HK-2 (cell line): ENCODE measurements around the gene SLC38A5.
A peak's percentile ranks its signal among the peaks of the same experiment; 100 is the strongest.
"Not testable (repeated sequence)": the region's sequence is repeated elsewhere in the genome, so short reads cannot be mapped to it uniquely, and the experiment has no call there.

Experiments used
- DNase-seq: peaks from one replicate; pipeline ENCODE4 v3.0.0-alpha.2; 2018; ENCODE audit not compliant: unreplicated experiment

Gene SLC38A5

GRCh38 chrX:48468693-48469691 is 1.1 kb downstream of the SLC38A5 start:
- DNase-seq, result no peak

GRCh38 chrX:48468247-48468671 is 1.8 kb downstream of the SLC38A5 start:
- DNase-seq, result no peak

GRCh38 chrX:48467281-48467761 is 2.7 kb downstream of the SLC38A5 start:
- DNase-seq, result no peak

GRCh38 chrX:48466696-48467095 is 3.4 kb downstream of the SLC38A5 start:
- DNase-seq, result no peak

GRCh38 chrX:48465336-48465933 is 4.6 kb downstream of the SLC38A5 start:
- DNase-seq, result peak; percentile 30

- DNase-seq, result no peak
These were observed 8.2 kb downstream of the SLC38A5 start for GRCh38 chrX:48461830-48462229.

GRCh38 chrX:48460606-48461005 is 9.5 kb downstream of the SLC38A5 start:
- no peak for DNase-seq

GRCh38 chrX:48460031-48460430 is 10.0 kb downstream of the SLC38A5 start:
- no peak for DNase-seq

GRCh38 chrX:48459483-48459882 is 10.6 kb downstream of the SLC38A5 start:
- DNase-seq, result no peak

- DNase-seq, result no peak
These were observed 11.3 kb downstream of the SLC38A5 start for GRCh38 chrX:48458711-48459110.

- no peak for DNase-seq
These were observed 13.3 kb downstream of the SLC38A5 start for GRCh38 chrX:48456628-48457331.

- DNase-seq, result no peak
These were observed 18.4 kb downstream of the SLC38A5 start for GRCh38 chrX:48451708-48452107.

- no peak for DNase-seq
These were observed 20.0 kb downstream of the SLC38A5 start for GRCh38 chrX:48450076-48450475.

- not testable (repeated sequence) for DNase-seq
These were observed 22.9 kb downstream of the SLC38A5 start for GRCh38 chrX:48447201-48447600.

GRCh38 chrX:48433713-48434112 is 36.3 kb downstream of the SLC38A5 start:
- DNase-seq, result not testable (repeated sequence)

GRCh38 chrX:48430166-48430565 is 39.9 kb downstream of the SLC38A5 start:
- DNase-seq, result not testable (repeated sequence)

- not testable (repeated sequence) for DNase-seq
These were observed 40.5 kb downstream of the SLC38A5 start for GRCh38 chrX:48429606-48430005.

GRCh38 chrX:48427027-48427716 is 42.9 kb downstream of the SLC38A5 start:
- DNase-seq, result not testable (repeated sequence)

- DNase-seq, result not testable (repeated sequence)
These were observed 58.2 kb downstream of the SLC38A5 start, which contains the start of gene SSX4B for GRCh38 chrX:48411860-48412259. Gene SSX4B (minus strand): TSS chrX:48411960. CDS start chrX:48411372, 588 bp downstream.
